WI38 (cell line): ENCODE measurements around the gene LYSMD2.

Source experiments
- H3K4me3 ChIP-seq: 2 replicates; pipeline ENCODE4 v1.5.1; 2011; ENCODE audit warnings: low read depth, mild to moderate bottlenecking, control low read depth, low read length
- CTCF ChIP-seq: IDR thresholded peaks from 2 replicates; pipeline ENCODE4 v1.5.1; 2012; ENCODE audit warnings: low read depth, mild to moderate bottlenecking, control low read depth, low read length

The LYSMD2 gene

DNA sequence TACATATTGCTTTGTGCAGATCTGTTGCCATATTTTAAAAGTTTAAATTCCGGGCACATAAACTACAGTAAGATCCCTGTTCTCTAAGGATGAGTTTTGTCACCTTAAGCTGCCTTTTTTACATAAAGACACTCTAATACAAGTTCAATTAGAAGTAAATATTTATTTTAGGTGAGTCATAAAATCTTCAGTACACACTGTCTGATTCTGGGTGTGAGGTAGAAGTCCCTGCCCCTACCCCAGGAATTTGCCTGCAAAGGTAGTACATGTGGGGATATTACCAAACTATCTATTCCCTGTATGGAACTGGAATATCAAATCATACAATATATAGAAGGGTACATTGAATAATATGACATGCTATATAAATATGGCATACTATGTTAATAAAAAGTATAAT, 49.9 kb downstream of the LYSMD2 start:
- TF ChIP-seq CTCF = no peak
- H3K4me3 ChIP-seq = no peak overlapping the region

DNA sequence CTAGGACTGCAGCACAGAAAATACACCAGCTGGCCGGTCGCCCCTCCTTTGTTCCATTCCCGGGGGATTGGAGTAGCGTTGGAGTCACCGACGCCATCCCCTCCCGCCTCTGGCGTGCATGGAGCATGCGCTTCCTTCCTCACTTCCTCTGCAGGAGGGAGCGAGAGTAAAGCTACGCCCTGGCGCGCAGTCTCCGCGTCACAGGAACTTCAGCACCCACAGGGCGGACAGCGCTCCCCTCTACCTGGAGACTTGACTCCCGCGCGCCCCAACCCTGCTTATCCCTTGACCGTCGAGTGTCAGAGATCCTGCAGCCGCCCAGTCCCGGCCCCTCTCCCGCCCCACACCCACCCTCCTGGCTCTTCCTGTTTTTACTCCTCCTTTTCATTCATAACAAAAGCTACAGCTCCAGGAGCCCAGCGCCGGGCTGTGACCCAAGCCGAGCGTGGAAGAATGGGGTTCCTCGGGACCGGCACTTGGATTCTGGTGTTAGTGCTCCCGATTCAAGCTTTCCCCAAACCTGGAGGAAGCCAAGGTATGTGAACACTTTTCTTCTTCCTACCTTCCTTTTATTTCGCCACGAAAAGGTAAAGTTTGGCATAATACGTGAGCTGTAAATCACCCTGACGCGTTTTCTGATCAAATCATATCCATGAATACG, 56.0 kb downstream of the LYSMD2 start, which contains the start of gene SCG3:
SCG3 (plus strand) TSS at position 201 of the 661 bp plus-strand sequence; CDS start at position 454, 253 bp downstream.
- H3K4me3 ChIP-seq = no peak within 1 kb of the TSS
- TF ChIP-seq CTCF = no peak

GRCh38 chr15:51680321-51680720, 57.1 kb downstream of the LYSMD2 start:
- H3K4me3 ChIP-seq = no peak overlapping the region
- no peak for TF ChIP-seq CTCF

DNA sequence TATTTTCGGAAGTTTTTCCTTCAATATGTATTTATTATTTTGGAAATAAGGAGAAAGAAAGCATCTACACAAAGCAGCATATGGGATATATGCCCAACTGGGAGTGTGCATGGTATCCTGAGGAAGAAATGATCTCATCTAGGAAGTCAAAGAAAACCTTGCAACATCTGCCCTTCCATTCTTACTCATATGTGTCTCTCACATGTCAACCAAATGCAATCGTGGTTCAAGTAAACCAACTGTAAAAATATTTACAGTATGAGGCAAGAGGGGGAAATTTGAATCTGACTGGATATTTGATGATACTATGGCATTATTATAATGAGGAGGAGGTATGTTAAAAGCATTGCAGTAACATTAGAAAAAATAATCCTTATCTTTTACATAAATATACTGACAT, 59.4 kb downstream of the LYSMD2 start:
- H3K4me3 ChIP-seq = no peak overlapping the region
- no peak for TF ChIP-seq CTCF

DNA sequence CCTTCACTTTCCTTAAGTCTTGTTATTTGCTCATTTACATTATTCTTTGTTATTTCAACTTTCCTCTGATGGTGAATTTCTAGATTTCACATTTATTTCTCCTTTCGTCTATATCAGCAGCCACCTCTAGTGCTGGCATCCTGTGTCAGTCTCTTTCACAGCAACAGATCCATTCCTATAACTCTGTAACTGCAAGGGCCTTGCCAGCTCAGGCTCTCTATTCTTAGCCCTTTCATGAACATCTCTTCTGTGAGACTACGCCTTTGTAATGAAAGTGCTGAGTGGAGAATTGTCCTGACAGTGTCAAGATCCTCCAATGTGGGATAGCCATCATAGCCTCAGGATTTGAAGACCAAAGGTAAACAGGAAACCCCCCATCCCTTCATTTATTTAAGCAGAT, 60.0 kb downstream of the LYSMD2 start:
- TF ChIP-seq CTCF = no peak
- H3K4me3 ChIP-seq = no peak overlapping the region

- no peak for TF ChIP-seq CTCF
- H3K4me3 ChIP-seq = no peak overlapping the region
Observed at GRCh38 chr15:51677021-51677420, 60.4 kb downstream of the LYSMD2 start.

DNA sequence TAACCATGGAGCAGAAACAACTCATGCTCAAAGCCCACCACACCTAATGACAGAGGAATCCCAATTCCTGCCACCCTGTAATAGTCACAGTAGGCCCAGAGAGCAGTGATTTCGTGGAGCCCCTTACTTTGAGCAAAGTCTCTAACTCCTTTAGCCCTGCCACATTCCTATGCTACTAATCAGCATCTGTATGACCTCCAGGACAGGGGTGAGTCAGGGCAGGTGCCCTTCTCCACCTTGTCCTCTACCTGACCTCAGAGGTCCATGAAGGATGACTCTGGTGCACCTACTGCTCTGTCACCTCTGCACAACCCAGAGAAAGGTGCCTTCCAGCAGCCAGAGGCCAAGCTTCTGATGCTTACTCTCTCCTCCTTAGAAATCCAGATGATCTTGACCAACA, 62.2 kb downstream of the LYSMD2 start:
- no peak for TF ChIP-seq CTCF
- no peak overlapping the region for H3K4me3 ChIP-seq
